SHP77 treated with DMSO at 0.1 percent for 48 hours (cell line): ENCODE data around the gene MYLK2.

Experiments used
- DNase-seq: peaks from one replicate; lab custom pipeline; 2025; lab: John Stamatoyannopoulos, UW

MYLK2 gene

GRCh38 chr20:31853481-31853880 lies 34.3 kb downstream of the MYLK2 start:
- DNase-seq = no peak

GRCh38 chr20:31856516-31856915 lies 37.4 kb downstream of the MYLK2 start:
- DNase-seq = no peak

- DNase-seq = no peak
Measured at GRCh38 chr20:31857861-31858759, 39.0 kb downstream of the MYLK2 start.

- no peak for DNase-seq
Measured at GRCh38 chr20:31858760-31859083, 39.6 kb downstream of the MYLK2 start.

GRCh38 chr20:31859266-31859997 lies 40.3 kb downstream of the MYLK2 start:
- no peak for DNase-seq

GRCh38 chr20:31859998-31860380 lies 40.8 kb downstream of the MYLK2 start:
- DNase-seq = no peak

GRCh38 chr20:31860390-31861134 lies 41.4 kb downstream of the MYLK2 start:
- DNase-seq = no peak

- DNase-seq = no peak
Measured at GRCh38 chr20:31861135-31861384, 41.9 kb downstream of the MYLK2 start.

GRCh38 chr20:31861385-31862156 lies 42.4 kb downstream of the MYLK2 start:
- DNase-seq = peak; percentile 33

GRCh38 chr20:31862157-31862470 lies 43.0 kb downstream of the MYLK2 start:
- DNase-seq = no peak

GRCh38 chr20:31862506-31862905 lies 43.4 kb downstream of the MYLK2 start:
- no peak for DNase-seq

- no peak for DNase-seq
Measured at GRCh38 chr20:31863296-31864085, 44.3 kb downstream of the MYLK2 start.

GRCh38 chr20:31864521-31865400 lies 45.6 kb downstream of the MYLK2 start:
- no peak for DNase-seq

GRCh38 chr20:31866221-31866620 lies 47.1 kb downstream of the MYLK2 start:
- DNase-seq = no peak

GRCh38 chr20:31868853-31869672 lies 49.9 kb downstream of the MYLK2 start:
- no peak for DNase-seq

GRCh38 chr20:31869673-31869941 lies 50.5 kb downstream of the MYLK2 start:
- no peak for DNase-seq

- no peak for DNase-seq
Measured at GRCh38 chr20:31869942-31870725, 51.0 kb downstream of the MYLK2 start, which contains the start of the genes DUSP15 and TTLL9. Gene DUSP15 (minus strand): TSS chr20:31870527. CDS start chr20:31870337, 190 bp downstream. Gene TTLL9 (plus strand): TSS chr20:31870634. CDS start chr20:31871127, 493 bp downstream.

- DNase-seq = no peak
Measured at GRCh38 chr20:31870726-31871617, 51.8 kb downstream of the MYLK2 start.
